CD4-positive, CD25-positive, alpha-beta regulatory T cell (primary cell): ENCODE results near the gene CD47. TPM values are rescaled to one million over a fixed set of nuclear protein-coding genes. Genes with fewer than 3 reads are reported as not detected.
A peak's percentile ranks its signal among the peaks of the same experiment; 100 is the strongest.

Experiments used
- ATAC-seq, 2 donors: fragments of 150-1000 bp; cut with Tn5 transposase; one replicate each; pipeline ENCODE4 v1.10.0; 2021; ENCODE audit warnings: low read depth in 2 of 2, moderate number of reproducible peaks in 2 of 2, moderate library complexity in 1 of 2
- DNase-seq, 3 donors: peaks; one replicate each; pipeline versions ENCODE4 v3.0.0 to v3.0.0-alpha.2; 2012 to 2022; ENCODE audit warnings: mixed read lengths in 1 of 3
- H3K27ac ChIP-seq: one replicate; pipeline ENCODE4 v1.7.0; 2013; ENCODE audit warnings: mild to moderate bottlenecking, low read length; ENCODE audit not compliant: insufficient read depth, poor library complexity, severe bottlenecking
- H3K27me3 ChIP-seq: one replicate; pipeline ENCODE4 v1.7.0; 2013; ENCODE audit warnings: low read length; ENCODE audit not compliant: control insufficient read depth, insufficient read depth
- H3K36me3 ChIP-seq: one replicate; pipeline ENCODE4 v1.7.0; 2013; ENCODE audit warnings: mild to moderate bottlenecking, low read length, moderate library complexity; ENCODE audit not compliant: control insufficient read depth, insufficient read depth
- H3K4me1 ChIP-seq: 2 replicates; pipeline ENCODE4 v1.7.0; 2013; ENCODE audit warnings: mild to moderate bottlenecking, low read length; ENCODE audit not compliant: insufficient read depth, control insufficient read depth, poor library complexity, severe bottlenecking
- H3K4me3 ChIP-seq: one replicate; pipeline ENCODE4 v1.7.0; 2013; ENCODE audit warnings: low read depth, mild to moderate bottlenecking, low read length, moderate library complexity
- H3K9me3 ChIP-seq, 2 experiments: 1 replicate in 1 of 2; 2 replicates in 1 of 2; pipeline ENCODE4 v1.7.0; 2013; ENCODE audit warnings: low read length in 2 of 2, mild to moderate bottlenecking in 1 of 2, moderate library complexity in 1 of 2; ENCODE audit not compliant: control insufficient read depth in 2 of 2
- H3K27ac Mint-ChIP-seq, 3 donors: one replicate each; pipeline ENCODE4 v1.8.0; 2020 to 2022; ENCODE audit warnings: mild to moderate bottlenecking in 3 of 3, mixed read lengths in 3 of 3, moderate library complexity in 2 of 3
- H3K27me3 Mint-ChIP-seq: one replicate; pipeline ENCODE4 v1.8.0; 2022; ENCODE audit warnings: mild to moderate bottlenecking, mixed read lengths
- H3K36me3 Mint-ChIP-seq: one replicate; pipeline ENCODE4 v1.8.0; 2020; ENCODE audit warnings: mixed read lengths
- H3K4me1 Mint-ChIP-seq, 4 donors: one replicate each; pipeline ENCODE4 v1.8.0; 2020 to 2022; ENCODE audit warnings: mixed read lengths in 4 of 4, mild to moderate bottlenecking in 1 of 4
- H3K4me3 Mint-ChIP-seq, 4 donors: one replicate each; pipeline ENCODE4 v1.8.0; 2020 to 2022; ENCODE audit warnings: mild to moderate bottlenecking in 4 of 4, mixed read lengths in 4 of 4, moderate library complexity in 3 of 4
- H3K9me3 Mint-ChIP-seq, 7 donors: one replicate each; pipeline ENCODE4 v1.8.0; 2020 to 2022; ENCODE audit warnings: mixed read lengths in 7 of 7, mild to moderate bottlenecking in 3 of 7, moderate library complexity in 2 of 7
- polyA plus RNA-seq, 4 donors: library from polyadenylated mRNA; unstranded; fragments of 300-500 nt; fragmentation: Illumina TruSeq; gene quantifications; one replicate each; pipeline ENCODE4 v1.2.3, GENCODE V29; 2021
- total RNA-seq: library from RNA; stranded (reverse); gene quantifications from one replicate; pipeline ENCODE4 v1.2.3, GENCODE V29; 2022

Gene CD47
- total and polyA plus RNA-seq, 5 donors from 2014 or later = 209 to 424 (median 329) TPM

- no peaks in the 10 kb centered on the region for H3K36me3 ChIP-seq
- Mint-ChIP-seq H3K4me1 (peaks cover 18 to 51% (median 44%) of the 10 kb centered on the region in 4 donors), H3K27ac (peak overlapping the region; percentile 68 to 83 (median 78)), H3K27me3 (no peaks in the 10 kb centered on the region), H3K36me3 (no peaks in the 10 kb centered on the region), H3K9me3 (no peaks in the 10 kb centered on the region), H3K4me3 (peak overlapping the region in 3 of 4 donors; percentile 2 to 62 (median 50))
- H3K4me3 ChIP-seq = peak overlapping the region; percentile 5
- peaks cover 21% of the 10 kb centered on the region for H3K4me1 ChIP-seq
- ATAC-seq (peak; percentile 82 to 90), DNase-seq (peak in 1 of 3 donors; percentile 83)
- no peaks in the 10 kb centered on the region for H3K27me3 ChIP-seq
- H3K9me3 ChIP-seq = no peaks in the 10 kb centered on the region
- H3K27ac ChIP-seq = no peak overlapping the region
Observed at GRCh38 chr3:108100906-108101660, 10.3 kb upstream of the CD47 start.

- H3K4me1 Mint-ChIP-seq = peaks cover 16 to 57% (median 48%) of the 10 kb centered on the region in 4 donors
- Histone ChIP-seq H3K27me3 (no peaks in the 10 kb centered on the region), H3K4me1 (peaks cover 21% of the 10 kb centered on the region), H3K27ac (no peak overlapping the region), H3K9me3 (no peaks in the 10 kb centered on the region), H3K4me3 (no peak overlapping the region), H3K36me3 (no peaks in the 10 kb centered on the region)
- no peak for DNase-seq
- ATAC-seq = no peak
- H3K27ac Mint-ChIP-seq = peak overlapping the region in 2 of 3 donors; percentile 21 to 89
- peaks cover 0 to 1% (median 0%) of the 10 kb centered on the region in 7 donors for H3K9me3 Mint-ChIP-seq
- no peaks in the 10 kb centered on the region for H3K36me3 Mint-ChIP-seq
- H3K27me3 Mint-ChIP-seq = no peaks in the 10 kb centered on the region
- no peak overlapping the region for H3K4me3 Mint-ChIP-seq
Observed at GRCh38 chr3:108099679-108100428, 9.0 kb upstream of the CD47 start.

GRCh38 chr3:108099244-108099643, 8.4 kb upstream of the CD47 start:
- Histone ChIP-seq H3K27me3 (no peaks in the 10 kb centered on the region), H3K9me3 (no peaks in the 10 kb centered on the region), H3K4me1 (peaks cover 21% of the 10 kb centered on the region), H3K27ac (no peak overlapping the region), H3K36me3 (no peaks in the 10 kb centered on the region), H3K4me3 (no peak overlapping the region)
- DNase-seq = no peak
- no peaks in the 10 kb centered on the region for H3K27me3 Mint-ChIP-seq
- H3K9me3 Mint-ChIP-seq = peaks cover 0 to 1% (median 0%) of the 10 kb centered on the region in 7 donors
- ATAC-seq = no peak
- no peaks in the 10 kb centered on the region for H3K36me3 Mint-ChIP-seq
- peak overlapping the region in 1 of 3 donors; percentile 21 for H3K27ac Mint-ChIP-seq
- H3K4me1 Mint-ChIP-seq = peaks cover 17 to 62% (median 52%) of the 10 kb centered on the region in 4 donors
- H3K4me3 Mint-ChIP-seq = no peak overlapping the region

- Histone ChIP-seq H3K9me3 (no peaks in the 10 kb centered on the region), H3K27me3 (no peaks in the 10 kb centered on the region), H3K27ac (no peak overlapping the region), H3K4me3 (no peak overlapping the region), H3K36me3 (no peaks in the 10 kb centered on the region), H3K4me1 (peaks cover 31% of the 10 kb centered on the region)
- no peaks in the 10 kb centered on the region for H3K27me3 Mint-ChIP-seq
- no peaks in the 10 kb centered on the region for H3K36me3 Mint-ChIP-seq
- DNase-seq (no peak), ATAC-seq (no peak)
- peaks cover 0 to 1% (median 0%) of the 10 kb centered on the region in 7 donors for H3K9me3 Mint-ChIP-seq
- no peak overlapping the region for H3K4me3 Mint-ChIP-seq
- H3K4me1 Mint-ChIP-seq = peaks cover 27 to 74% (median 60%) of the 10 kb centered on the region in 4 donors
- peak overlapping the region in 1 of 3 donors; percentile 38 for H3K27ac Mint-ChIP-seq
Observed at GRCh38 chr3:108098003-108098370, 7.2 kb upstream of the CD47 start.

GRCh38 chr3:108097322-108098002, 6.6 kb upstream of the CD47 start:
- Mint-ChIP-seq H3K4me3 (no peak overlapping the region), H3K9me3 (peaks cover 0 to 1% (median 0%) of the 10 kb centered on the region in 7 donors)
- peaks cover 36% of the 10 kb centered on the region for H3K4me1 ChIP-seq

GRCh38 chr3:108096532-108097321, 5.9 kb upstream of the CD47 start:
- no peak overlapping the region for H3K4me3 Mint-ChIP-seq
- DNase-seq = no peak
- peaks cover 5% of the 10 kb centered on the region for H3K27me3 Mint-ChIP-seq

More at GRCh38 chr3:108097322-108098002, 6.6 kb upstream of the CD47 start:
- Histone ChIP-seq H3K4me3 (no peak overlapping the region), H3K36me3 (no peaks in the 10 kb centered on the region), H3K9me3 (no peaks in the 10 kb centered on the region), H3K27me3 (no peaks in the 10 kb centered on the region), H3K27ac (no peak overlapping the region)
- Mint-ChIP-seq H3K36me3 (no peaks in the 10 kb centered on the region), H3K27me3 (peaks cover under 1% of the 10 kb centered on the region), H3K27ac (peak overlapping the region; percentile 38 to 93 (median 42)), H3K4me1 (peaks cover 31 to 75% (median 63%) of the 10 kb centered on the region in 4 donors)
- no peak for DNase-seq
- no peak for ATAC-seq

GRCh38 chr3:108093616-108094015, 2.8 kb upstream of the CD47 start:
- ATAC-seq (no peak), DNase-seq (peak in 1 of 3 donors; percentile 40)
- peak overlapping the region in 3 of 4 donors; percentile 86 to 95 (median 91) for H3K4me3 Mint-ChIP-seq
- no peaks in the 10 kb centered on the region for H3K27me3 ChIP-seq
- H3K36me3 Mint-ChIP-seq = peaks cover 5% of the 10 kb centered on the region
- peaks cover 5% of the 10 kb centered on the region for H3K27me3 Mint-ChIP-seq
- peak overlapping the region; percentile 95 to 97 (median 97) for H3K27ac Mint-ChIP-seq
- peak overlapping the region; percentile 94 for H3K27ac ChIP-seq
- H3K4me1 ChIP-seq = peaks cover 38% of the 10 kb centered on the region
- H3K9me3 Mint-ChIP-seq = peaks cover 0 to 2% (median 0%) of the 10 kb centered on the region in 7 donors
- H3K4me1 Mint-ChIP-seq = peaks cover 19 to 57% (median 45%) of the 10 kb centered on the region in 4 donors
- no peaks in the 10 kb centered on the region for H3K36me3 ChIP-seq
- H3K9me3 ChIP-seq = no peaks in the 10 kb centered on the region
- peak overlapping the region; percentile 73 for H3K4me3 ChIP-seq

More at GRCh38 chr3:108096532-108097321, 5.9 kb upstream of the CD47 start:
- no peaks in the 10 kb centered on the region for H3K36me3 Mint-ChIP-seq
- no peak overlapping the region for H3K27ac ChIP-seq
- H3K9me3 ChIP-seq = no peaks in the 10 kb centered on the region
- H3K27me3 ChIP-seq = no peaks in the 10 kb centered on the region
- no peak overlapping the region for H3K4me3 ChIP-seq
- H3K36me3 ChIP-seq = no peaks in the 10 kb centered on the region
- peak overlapping the region; percentile 42 to 87 (median 45) for H3K27ac Mint-ChIP-seq
- H3K9me3 Mint-ChIP-seq = peaks cover 0 to 1% (median 0%) of the 10 kb centered on the region in 7 donors
- peaks cover 44% of the 10 kb centered on the region for H3K4me1 ChIP-seq
- ATAC-seq = no peak
- peaks cover 31 to 80% (median 67%) of the 10 kb centered on the region in 4 donors for H3K4me1 Mint-ChIP-seq
